SK-N-SH (cell line): ENCODE data around the gene ITGB6. TPM values are rescaled to one million over a fixed set of nuclear protein-coding genes. Genes with fewer than 3 reads are reported as not detected.

Experiments used
- CTCF ChIA-PET: fragments of 300-600, 350-600 bp; formaldehyde crosslinking; extraction: SDS; loops from one replicate; lab custom pipeline; 2021; lab: Yijun Ruan, JAX
- POLR2A ChIA-PET: fragments of 350-600 bp; sonication (Branson Sonifier 250); formaldehyde crosslinking; extraction: SDS; loops from one replicate; lab custom pipeline; 2020; ENCODE audit warnings: antibody characterized with exemption, inconsistent platforms; lab: Yijun Ruan, JAX
- DNase-seq: peaks from one replicate; pipeline ENCODE4 v3.0.0; 2012
- H2AFZ ChIP-seq: fragments of 200-600 bp; sonication (generic); 2 replicates; pipeline ENCODE4 v1.8.1; 2016; ENCODE audit warnings: antibody characterized with exemption, mild to moderate bottlenecking, low read depth
- H3F3A ChIP-seq: fragments of 200-600 bp; sonication (generic); replicated peaks from 2 replicates; pipeline ENCODE3; 2016; ENCODE audit warnings: antibody characterized with exemption, mild to moderate bottlenecking; ENCODE audit not compliant: insufficient read depth
- H3K27ac ChIP-seq, 2 experiments: fragments of 200-500 bp in 1 of 2; fragments of 200-600 bp in 1 of 2; sonication (Bioruptor generic) in 1 of 2; sonication (generic), shearing (Covaris generic) in 1 of 2; 2 replicates each; pipeline versions ENCODE4 v1.5.1 to v1.6.1; 2014 to 2016; ENCODE audit warnings: low read depth in 2 of 2, inconsistent platforms in 1 of 2, low read length in 1 of 2, mild to moderate bottlenecking in 1 of 2, mixed read lengths in 1 of 2
- H3K27me3 ChIP-seq: fragments of 200-600 bp; sonication (generic), shearing (Covaris generic); 2 replicates; pipeline ENCODE4 v1.6.1; 2016; ENCODE audit warnings: mixed run types; ENCODE audit not compliant: insufficient read depth
- H3K36me3 ChIP-seq, 2 experiments: fragments of 200-500 bp in 1 of 2; fragments of 200-600 bp in 1 of 2; sonication (Bioruptor generic) in 1 of 2; sonication (generic) in 1 of 2; replicated peaks in 1 of 2; 2 replicates each; pipeline versions ENCODE3 to v1.5.1; 2014 to 2016; ENCODE audit warnings: low read length in 1 of 2, mild to moderate bottlenecking in 1 of 2; ENCODE audit not compliant: insufficient read depth in 2 of 2, control insufficient read depth in 1 of 2
- H3K4me1 ChIP-seq, 2 experiments: fragments of 200-500 bp in 1 of 2; fragments of 200-600 bp in 1 of 2; sonication (Bioruptor generic) in 1 of 2; sonication (generic), shearing (Covaris generic) in 1 of 2; 2 replicates each; pipeline versions ENCODE4 v1.5.1 to v1.6.1; 2014 to 2016; ENCODE audit warnings: low read depth in 1 of 2, low read length in 1 of 2, mixed run types in 1 of 2; ENCODE audit not compliant: insufficient read depth in 2 of 2, control insufficient read depth in 1 of 2
- H3K4me2 ChIP-seq: fragments of 200-600 bp; sonication (generic), shearing (Covaris generic); 2 replicates; pipeline ENCODE4 v1.6.1; 2017; ENCODE audit warnings: mixed run types
- H3K4me3 ChIP-seq, 2 experiments: fragments of 200-500 bp in 1 of 2; fragments of 200-600 bp in 1 of 2; sonication (Bioruptor generic) in 1 of 2; sonication (generic), shearing (Covaris generic) in 1 of 2; 2 replicates each; pipeline versions ENCODE4 v1.5.1 to v1.8.1; 2014 to 2016; ENCODE audit warnings: low read depth in 2 of 2, inconsistent platforms in 1 of 2, low read length in 1 of 2, mild to moderate bottlenecking in 1 of 2, mixed read lengths in 1 of 2, moderate library complexity in 1 of 2
- H3K79me2 ChIP-seq: fragments of 200-600 bp; sonication (generic); 2 replicates; pipeline ENCODE4 v1.8.1; 2017; ENCODE audit warnings: mild to moderate bottlenecking; ENCODE audit not compliant: insufficient read depth
- H3K9ac ChIP-seq: fragments of 200-600 bp; sonication (generic); 2 replicates; pipeline ENCODE4 v1.6.1; 2017; ENCODE audit warnings: mixed run types
- H3K9me2 ChIP-seq: fragments of 200-600 bp; sonication (generic); 2 replicates; pipeline ENCODE4 v1.6.1; 2017; ENCODE audit warnings: mixed run types
- H3K9me3 ChIP-seq: fragments of 200-600 bp; sonication (generic); 2 replicates; pipeline ENCODE4 v1.6.1; 2017; ENCODE audit warnings: mixed run types, mild to moderate bottlenecking, moderate library complexity
- H4K20me1 ChIP-seq: fragments of 200-600 bp; sonication (generic); 2 replicates; pipeline ENCODE4 v1.6.1; 2017; ENCODE audit warnings: mild to moderate bottlenecking, mixed run types; ENCODE audit not compliant: insufficient read depth
- EP300 ChIP-seq, 2 experiments: IDR thresholded peaks; 2 replicates each; pipeline versions ENCODE4 v1.4.0 to v1.6.1; 2012; ENCODE audit warnings: borderline replicate concordance in 1 of 2, low read depth in 1 of 2, low read length in 1 of 2
- FOSL2 ChIP-seq: IDR thresholded peaks from 2 replicates; pipeline ENCODE4 v1.4.0; 2012; ENCODE audit warnings: low read depth, mild to moderate bottlenecking, moderate library complexity, borderline replicate concordance
- FOXJ3 ChIP-seq: sonication (generic); formaldehyde crosslinking; IDR thresholded peaks from 2 replicates; pipeline ENCODE4 v1.5.1; 2020; ENCODE audit warnings: mild to moderate bottlenecking, missing genetic modification reagents
- GABPA ChIP-seq: IDR thresholded peaks from 2 replicates; pipeline ENCODE4 v1.4.0; 2012; ENCODE audit warnings: low read depth, mild to moderate bottlenecking
- IRF3 ChIP-seq: fragments of 150-350 bp; IDR thresholded peaks from 2 replicates; pipeline ENCODE4 v1.6.1; 2016; ENCODE audit warnings: mild to moderate bottlenecking, low read depth, low read length
- MEF2A ChIP-seq: IDR thresholded peaks from 2 replicates; pipeline ENCODE4 v1.4.0; 2012; ENCODE audit warnings: low read depth, borderline replicate concordance
- NFIC ChIP-seq: IDR thresholded peaks from 2 replicates; pipeline ENCODE4 v1.4.0; 2012; ENCODE audit warnings: borderline replicate concordance
- NRF1 ChIP-seq: IDR thresholded peaks from 2 replicates; pipeline ENCODE4 v1.6.1; 2012; ENCODE audit warnings: low read depth, mild to moderate bottlenecking, low read length
- REST ChIP-seq: IDR thresholded peaks from 2 replicates; pipeline ENCODE4 v1.6.1; 2012; ENCODE audit warnings: mild to moderate bottlenecking, low read depth, low read length, moderate library complexity
- RFX5 ChIP-seq: IDR thresholded peaks from 2 replicates; pipeline ENCODE4 v1.6.1; 2012; ENCODE audit warnings: mild to moderate bottlenecking, improper control_type of control experiment, low read length
- RXRA ChIP-seq: IDR thresholded peaks from 2 replicates; pipeline ENCODE4 v1.4.0; 2012; ENCODE audit warnings: low read depth, mild to moderate bottlenecking, borderline replicate concordance
- SIN3A ChIP-seq: IDR thresholded peaks from 2 replicates; pipeline ENCODE4 v1.6.1; 2012; ENCODE audit warnings: low read depth, mild to moderate bottlenecking, low read length, moderate library complexity, borderline replicate concordance
- TAF1 ChIP-seq: IDR thresholded peaks from 2 replicates; pipeline ENCODE4 v1.6.1; 2012; ENCODE audit warnings: low read depth, mild to moderate bottlenecking, low read length, moderate library complexity, borderline replicate concordance
- TCF12 ChIP-seq: IDR thresholded peaks from 2 replicates; pipeline ENCODE4 v1.4.0; 2012
- TEAD4 ChIP-seq: IDR thresholded peaks from 2 replicates; pipeline ENCODE4 v1.4.0; 2012; ENCODE audit warnings: mild to moderate bottlenecking, borderline replicate concordance; ENCODE audit not compliant: insufficient read depth
- WGBS: methylation state at CpG from one replicate; pipeline ENCODE4 v1.1.6; 2017; ENCODE audit warnings: low lambda C conversion rate; 5-methylcytosine and 5-hydroxymethylcytosine counted together
- polyA plus RNA-seq, 3 experiments: library from polyadenylated mRNA; depleted of rRNA; stranded (reverse); fragments of >200 nt; gene quantifications; 2 replicates each; pipeline ENCODE4 v1.2.3, GENCODE V29; 2012
- TF ChIP-seq, protein P1 (sequence below): IDR thresholded peaks from 2 replicates; pipeline ENCODE4 v1.4.0; 2012; ENCODE audit warnings: low read depth, borderline replicate concordance
- TF ChIP-seq, protein P2 (sequence below): IDR thresholded peaks from 2 replicates; pipeline ENCODE4 v1.4.0; 2012; ENCODE audit warnings: low read depth
- TF ChIP-seq, protein P3 (sequence below): IDR thresholded peaks from 2 replicates; pipeline ENCODE4; 2012
- TF ChIP-seq, protein P4 (sequence below): IDR thresholded peaks from 2 replicates; pipeline ENCODE4 v1.4.0; 2012; ENCODE audit warnings: low read depth, borderline replicate concordance

ITGB6 gene
- polyA plus RNA-seq, 1 of the 3 experiments (the other 2 are of a cell fraction): 0.10 TPM

GRCh38 chr2:160137464-160137863 lies 62.6 kb downstream of the ITGB6 start:
- Histone ChIP-seq H3K4me3 (no peak overlapping the region), H2AFZ (no peak overlapping the region), H3K79me2 (no peaks in the 10 kb centered on the region), H3K9ac (no peak overlapping the region), H3K9me3 (no peaks in the 10 kb centered on the region), H4K20me1 (no peaks in the 10 kb centered on the region), H3K36me3 (no peaks in the 10 kb centered on the region), H3K4me2 (no peak overlapping the region), H3K27ac (no peak overlapping the region), H3K27me3 (no peaks in the 10 kb centered on the region), H3K9me2 (no peaks in the 10 kb centered on the region), H3K4me1 (peaks cover 0 to 13% of the 10 kb centered on the region in 2 experiments; a peak in 2 of 4 replicates), H3F3A (peaks cover 21% of the 10 kb centered on the region)
- no peak for DNase-seq
- 92% methylated on average over 8 of the region's 8 CpGs for WGBS
- POLR2A ChIA-PET: no interaction called here
- CTCF ChIA-PET: no interaction called here
- TF ChIP-seq TCF12: no peak
- no peak for TF ChIP-seq SIN3A

GRCh38 chr2:160132761-160133160 lies 67.3 kb downstream of the ITGB6 start:
- Histone ChIP-seq H3K36me3 (no peaks in the 10 kb centered on the region), H3K27ac (no peak overlapping the region), H3K9me2 (no peaks in the 10 kb centered on the region), H3K4me3 (no peak overlapping the region), H3K4me2 (no peak overlapping the region), H2AFZ (no peak overlapping the region), H3K4me1 (no peaks in the 10 kb centered on the region), H3K79me2 (no peaks in the 10 kb centered on the region; the same call in 1 of the 2 replicates), H3K9me3 (no peaks in the 10 kb centered on the region), H3F3A (peaks cover 3% of the 10 kb centered on the region), H3K27me3 (no peaks in the 10 kb centered on the region), H4K20me1 (no peaks in the 10 kb centered on the region), H3K9ac (no peak overlapping the region)
- TF ChIP-seq RFX5 (no peak), TEAD4 (no peak), NFIC (no peak), NRF1 (no peak), FOXJ3 (CRISPR knock-in tag) (no peak), MEF2A (no peak), RXRA (no peak), TAF1 (no peak), REST (no peak), EP300 (IDR thresholded peaks at IDR 0.05; ENCODE audit: borderline replicate concordance in 1 of 2, low read depth in 1 of 2, low read length in 1 of 2) (no peak), SIN3A (no peak), IRF3 (no peak), FOSL2 (no peak), GABPA (no peak)
- TF ChIP-seq, protein P1, sequence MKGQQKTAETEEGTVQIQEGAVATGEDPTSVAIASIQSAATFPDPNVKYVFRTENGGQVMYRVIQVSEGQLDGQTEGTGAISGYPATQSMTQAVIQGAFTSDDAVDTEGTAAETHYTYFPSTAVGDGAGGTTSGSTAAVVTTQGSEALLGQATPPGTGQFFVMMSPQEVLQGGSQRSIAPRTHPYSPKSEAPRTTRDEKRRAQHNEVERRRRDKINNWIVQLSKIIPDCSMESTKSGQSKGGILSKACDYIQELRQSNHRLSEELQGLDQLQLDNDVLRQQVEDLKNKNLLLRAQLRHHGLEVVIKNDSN: no peak
- TF ChIP-seq, protein P2, sequence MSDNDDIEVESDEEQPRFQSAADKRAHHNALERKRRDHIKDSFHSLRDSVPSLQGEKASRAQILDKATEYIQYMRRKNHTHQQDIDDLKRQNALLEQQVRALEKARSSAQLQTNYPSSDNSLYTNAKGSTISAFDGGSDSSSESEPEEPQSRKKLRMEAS: no peak
- TF ChIP-seq, protein P3, sequence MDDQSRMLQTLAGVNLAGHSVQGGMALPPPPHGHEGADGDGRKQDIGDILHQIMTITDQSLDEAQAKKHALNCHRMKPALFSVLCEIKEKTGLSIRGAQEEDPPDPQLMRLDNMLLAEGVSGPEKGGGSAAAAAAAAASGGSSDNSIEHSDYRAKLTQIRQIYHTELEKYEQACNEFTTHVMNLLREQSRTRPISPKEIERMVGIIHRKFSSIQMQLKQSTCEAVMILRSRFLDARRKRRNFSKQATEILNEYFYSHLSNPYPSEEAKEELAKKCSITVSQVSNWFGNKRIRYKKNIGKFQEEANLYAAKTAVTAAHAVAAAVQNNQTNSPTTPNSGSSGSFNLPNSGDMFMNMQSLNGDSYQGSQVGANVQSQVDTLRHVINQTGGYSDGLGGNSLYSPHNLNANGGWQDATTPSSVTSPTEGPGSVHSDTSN: no peak
- TF ChIP-seq, protein P4, sequence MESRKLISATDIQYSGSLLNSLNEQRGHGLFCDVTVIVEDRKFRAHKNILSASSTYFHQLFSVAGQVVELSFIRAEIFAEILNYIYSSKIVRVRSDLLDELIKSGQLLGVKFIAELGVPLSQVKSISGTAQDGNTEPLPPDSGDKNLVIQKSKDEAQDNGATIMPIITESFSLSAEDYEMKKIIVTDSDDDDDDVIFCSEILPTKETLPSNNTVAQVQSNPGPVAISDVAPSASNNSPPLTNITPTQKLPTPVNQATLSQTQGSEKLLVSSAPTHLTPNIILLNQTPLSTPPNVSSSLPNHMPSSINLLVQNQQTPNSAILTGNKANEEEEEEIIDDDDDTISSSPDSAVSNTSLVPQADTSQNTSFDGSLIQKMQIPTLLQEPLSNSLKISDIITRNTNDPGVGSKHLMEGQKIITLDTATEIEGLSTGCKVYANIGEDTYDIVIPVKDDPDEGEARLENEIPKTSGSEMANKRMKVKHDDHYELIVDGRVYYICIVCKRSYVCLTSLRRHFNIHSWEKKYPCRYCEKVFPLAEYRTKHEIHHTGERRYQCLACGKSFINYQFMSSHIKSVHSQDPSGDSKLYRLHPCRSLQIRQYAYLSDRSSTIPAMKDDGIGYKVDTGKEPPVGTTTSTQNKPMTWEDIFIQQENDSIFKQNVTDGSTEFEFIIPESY: no peak
- 81% methylated on average over 3 of the region's 3 CpGs for WGBS
- POLR2A ChIA-PET: no interaction called here
- no peak for DNase-seq
- CTCF ChIA-PET: interaction anchor here (1.1 to 1.7 kb wide), 2 partner anchors 23 to 930 kb away, joined by 3 to 5 read pairs; no protein-coding TSS in a partner anchor
